GM18861 (cell line): ENCODE results near the gene ITGAV.

Source experiments
- ATAC-seq: cut with Tn5 transposase; IDR thresholded peaks from one replicate; pipeline ENCODE4 v1.9.1; 2021; ENCODE audit not compliant: unreplicated experiment

Gene ITGAV

DNA sequence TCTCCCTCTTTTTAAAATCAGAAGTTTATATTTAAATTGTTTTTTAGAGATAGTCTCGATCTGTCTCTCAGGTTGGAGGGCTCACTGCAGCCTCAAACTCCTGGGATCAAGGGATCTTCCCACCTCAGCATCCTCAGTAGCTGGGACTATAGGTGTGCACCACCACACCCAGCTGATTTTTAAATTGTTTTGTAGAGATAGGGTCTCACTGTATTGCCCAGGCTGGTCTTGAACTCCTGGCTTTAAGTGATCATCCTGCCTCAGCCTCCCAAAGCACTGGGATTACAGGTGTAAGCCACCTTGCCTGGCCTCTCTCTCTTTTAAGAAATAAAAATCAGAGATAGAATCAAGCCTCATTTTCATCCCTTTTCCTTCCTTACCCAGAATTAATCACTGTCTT, 126.1 kb downstream of the ITGAV start:
- ATAC-seq: no peak

GRCh38 chr2:186716899-186717298, 127.0 kb downstream of the ITGAV start:
- ATAC-seq: no peak

- no peak for ATAC-seq
Observed at GRCh38 chr2:186717320-186718007, 127.6 kb downstream of the ITGAV start.

- ATAC-seq: no peak
Observed at GRCh38 chr2:186718122-186718521, 128.3 kb downstream of the ITGAV start.

DNA sequence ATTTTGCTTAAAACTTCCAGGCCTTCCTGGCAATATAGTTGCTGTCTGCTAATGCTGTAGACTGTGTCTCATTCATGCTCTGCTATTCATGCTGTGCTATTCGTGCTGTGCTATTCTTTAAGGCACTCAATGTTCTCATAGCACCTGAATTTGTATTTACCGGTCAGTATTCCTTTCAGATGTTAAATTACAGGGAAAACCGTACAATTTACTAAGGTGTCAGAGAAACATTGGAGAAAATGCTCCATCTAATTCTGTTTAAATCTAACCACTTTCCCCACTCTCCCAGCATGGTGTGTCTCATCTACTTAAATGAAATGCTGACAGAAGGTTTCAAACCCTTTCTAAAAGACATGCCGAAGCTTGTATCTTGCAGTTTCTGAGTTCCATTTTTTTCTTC, 129.0 kb downstream of the ITGAV start:
- no peak for ATAC-seq

GRCh38 chr2:186721956-186722355, 132.1 kb downstream of the ITGAV start:
- ATAC-seq: no peak

DNA sequence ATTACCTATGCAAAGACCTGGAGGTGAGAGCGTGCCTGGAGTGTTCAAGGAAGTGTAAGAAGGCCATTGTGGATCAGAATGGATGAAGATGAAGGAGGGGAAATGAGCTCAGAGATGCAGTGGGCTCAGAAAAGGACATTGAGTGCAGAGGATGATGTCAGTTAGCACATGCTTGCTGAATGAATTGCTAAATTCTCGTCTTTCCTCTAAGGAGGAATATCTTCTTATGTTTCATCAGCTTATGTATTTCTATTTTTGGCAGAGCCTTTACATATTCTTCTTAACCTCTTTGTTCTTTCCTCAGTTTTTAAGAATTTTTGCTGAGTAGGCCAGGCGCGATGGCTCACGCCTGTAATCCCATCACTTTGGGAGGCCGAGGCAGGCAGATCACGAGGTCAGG, 134.9 kb downstream of the ITGAV start:
- no peak for ATAC-seq

DNA sequence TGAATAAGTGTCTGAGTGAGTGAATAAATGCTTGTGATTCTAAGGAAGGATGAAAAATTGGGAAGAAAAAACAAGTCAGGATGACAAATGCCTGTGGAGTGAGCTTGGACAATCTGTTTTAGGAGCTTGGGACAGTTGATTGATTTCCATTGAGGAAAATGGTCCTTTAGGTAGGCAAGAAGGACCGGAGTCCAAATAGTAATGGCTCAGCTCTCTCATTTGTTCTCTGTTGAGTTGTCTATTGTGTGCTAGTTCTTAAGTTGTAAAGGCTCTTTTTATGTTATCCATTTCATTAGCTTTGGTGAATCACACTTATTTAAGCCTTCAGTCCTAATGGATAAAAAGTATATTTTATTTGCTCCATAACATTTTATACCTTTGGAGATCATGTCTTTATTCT, 135.9 kb downstream of the ITGAV start:
- ATAC-seq: no peak

- no peak for ATAC-seq
Observed at GRCh38 chr2:186726938-186727337, 137.1 kb downstream of the ITGAV start.

GRCh38 chr2:186728631-186729030, 138.8 kb downstream of the ITGAV start:
- no peak for ATAC-seq
